Erythroblast (primary cell): ENCODE data around the gene COA6.

Experiments used
- GATA1 ChIP-seq: IDR thresholded peaks from 2 replicates; pipeline ENCODE4 v1.6.1; 2011; ENCODE audit warnings: low read depth, mild to moderate bottlenecking, control low read depth, low read length, moderate library complexity
- POLR2A ChIP-seq: IDR thresholded peaks from 2 replicates; pipeline ENCODE4 v1.6.1; 2011; ENCODE audit warnings: mild to moderate bottlenecking, low read length

DNA sequence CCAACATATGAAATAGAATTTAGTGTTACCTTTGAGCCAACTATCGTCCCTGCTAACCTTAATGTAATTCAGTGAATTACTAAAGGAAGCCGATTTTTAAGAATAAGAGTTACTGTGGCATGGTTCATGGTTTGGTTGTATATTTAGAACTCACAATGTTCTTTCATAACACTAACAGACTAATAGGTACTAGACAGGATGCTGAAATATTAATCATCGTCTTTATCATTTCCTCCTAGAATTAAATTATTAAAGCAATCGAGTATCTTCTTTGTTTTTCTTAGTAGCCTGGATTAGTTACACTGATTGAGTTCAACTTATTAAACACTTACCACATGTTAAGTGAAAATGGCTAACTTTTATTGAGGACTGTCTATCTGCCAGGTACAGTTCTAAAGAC, 58.0 kb downstream of the COA6 start:
- TF ChIP-seq POLR2A, result no peak
- no peak for TF ChIP-seq GATA1
